IMR-90 (cell line): ENCODE measurements around the gene OSBP2. TPM values are rescaled to one million over a fixed set of nuclear protein-coding genes. Genes with fewer than 3 reads are reported as not detected.

ENCODE experiments used
- ATAC-seq: fragments of 200-7000 bp; cut with Tn5 transposase; 2 replicates; pipeline ENCODE4 v1.9.1; 2020; ENCODE audit warnings: low read depth, mild to moderate bottlenecking, moderate library complexity
- BruUV-seq: library from RNA; stranded (reverse); fragments of 400-500 nt; replicated peaks from 2 replicates; lab custom pipeline; 2021; lab: Mats Ljungman, UMichigan
- CTCF ChIA-PET: fragments of 300-600 bp; formaldehyde crosslinking; extraction: SDS; loops from one replicate; lab custom pipeline; 2021; ENCODE audit warnings: antibody characterized with exemption; lab: Yijun Ruan, JAX
- POLR2A ChIA-PET: fragments of 300-600 bp; sonication (Branson Sonifier 250); formaldehyde crosslinking; loops from one replicate; lab custom pipeline; 2022; ENCODE audit warnings: antibody characterized with exemption; ENCODE audit not compliant: unreplicated experiment; lab: Charles Lee
- DNase-seq: peaks from one replicate; pipeline ENCODE4 v3.0.0; 2013
- H2AFZ ChIP-seq: replicated peaks from 2 replicates; pipeline ENCODE3; 2013; ENCODE audit warnings: low read length, mild to moderate bottlenecking; ENCODE audit not compliant: poor library complexity
- H2AK5ac ChIP-seq: 2 replicates; pipeline ENCODE4 v1.6.1; 2013; ENCODE audit warnings: low read depth, low read length, inconsistent platforms
- H2AK9ac ChIP-seq: replicated peaks from 2 replicates; pipeline ENCODE3; 2013; ENCODE audit warnings: mild to moderate bottlenecking, low read depth, low read length, moderate library complexity; ENCODE audit not compliant: poor library complexity
- H2BK120ac ChIP-seq: 2 replicates; pipeline ENCODE4 v1.6.1; 2013; ENCODE audit warnings: low read depth, low read length, inconsistent platforms
- H2BK15ac ChIP-seq: 3 replicates; pipeline ENCODE4 v1.6.1; 2013; ENCODE audit warnings: low read depth, low read length, inconsistent platforms
- H2BK20ac ChIP-seq: 2 replicates; pipeline ENCODE4 v1.6.1; 2013; ENCODE audit warnings: low read depth, mild to moderate bottlenecking, inconsistent platforms, low read length, moderate library complexity
- H2BK5ac ChIP-seq: 2 replicates; pipeline ENCODE4 v1.6.1; 2013; ENCODE audit warnings: mild to moderate bottlenecking, low read depth, low read length, inconsistent platforms; ENCODE audit not compliant: poor library complexity, severe bottlenecking
- H3K14ac ChIP-seq: replicated peaks from 2 replicates; pipeline ENCODE4 v1.6.1; 2013; ENCODE audit warnings: low read depth, low read length, inconsistent platforms
- H3K18ac ChIP-seq: 2 replicates; pipeline ENCODE4 v1.6.1; 2013; ENCODE audit warnings: low read depth, low read length, control low read depth
- H3K23ac ChIP-seq: 2 replicates; pipeline ENCODE4 v1.6.1; 2013; ENCODE audit warnings: low read depth, low read length, inconsistent platforms
- H3K27ac ChIP-seq: 2 replicates; pipeline ENCODE4 v1.5.1; 2013; ENCODE audit warnings: mild to moderate bottlenecking, control low read depth, low read length; ENCODE audit not compliant: insufficient read depth
- H3K27me3 ChIP-seq: 2 replicates; pipeline ENCODE4 v1.6.1; 2013; ENCODE audit warnings: low read length; ENCODE audit not compliant: control insufficient read depth, insufficient read depth
- H3K36me3 ChIP-seq: 2 replicates; pipeline ENCODE4 v1.6.1; 2013; ENCODE audit warnings: low read length, mixed read lengths; ENCODE audit not compliant: control insufficient read depth, insufficient read depth
- H3K4ac ChIP-seq: 2 replicates; pipeline ENCODE4 v1.6.1; 2013; ENCODE audit warnings: low read depth, low read length, inconsistent platforms
- H3K4me1 ChIP-seq: 2 replicates; pipeline ENCODE4 v1.6.1; 2013; ENCODE audit warnings: low read length, mixed read lengths; ENCODE audit not compliant: control insufficient read depth, insufficient read depth
- H3K4me2 ChIP-seq: 2 replicates; pipeline ENCODE4 v1.6.1; 2013; ENCODE audit warnings: low read depth, mild to moderate bottlenecking, control low read depth, low read length, moderate library complexity
- H3K4me3 ChIP-seq: 2 replicates; pipeline ENCODE4 v1.5.1; 2013; ENCODE audit warnings: low read depth, mild to moderate bottlenecking, control low read depth, low read length, moderate library complexity; ENCODE audit not compliant: insufficient read depth
- H3K56ac ChIP-seq: 2 replicates; pipeline ENCODE4 v1.6.1; 2013; ENCODE audit warnings: low read length, inconsistent platforms; ENCODE audit not compliant: insufficient read depth; ENCODE audit errors: extremely low read depth
- H3K79me1 ChIP-seq, 2 experiments: 2 replicates each; pipeline ENCODE4 v1.6.1; 2013; ENCODE audit warnings: low read length in 2 of 2, inconsistent platforms in 1 of 2, low read depth in 1 of 2
- H3K9ac ChIP-seq: 2 replicates; pipeline ENCODE4 v1.6.1; 2013; ENCODE audit warnings: low read depth, low read length, control low read depth
- H3K9me1 ChIP-seq: 2 replicates; pipeline ENCODE4 v1.6.1; 2013; ENCODE audit warnings: low read length, inconsistent platforms; ENCODE audit not compliant: insufficient read depth
- H3K9me3 ChIP-seq: 2 replicates; pipeline ENCODE4 v1.6.1; 2013; ENCODE audit warnings: low read length; ENCODE audit not compliant: control insufficient read depth, insufficient read depth
- H4K20me1 ChIP-seq: 2 replicates; pipeline ENCODE4 v1.6.1; 2013; ENCODE audit warnings: low read length, inconsistent platforms; ENCODE audit not compliant: insufficient read depth
- H4K5ac ChIP-seq: 2 replicates; pipeline ENCODE4 v1.6.1; 2013; ENCODE audit warnings: mild to moderate bottlenecking, low read depth, low read length, control low read depth
- H4K8ac ChIP-seq, 2 experiments: 2 replicates each; pipeline ENCODE4 v1.6.1; 2013; ENCODE audit warnings: low read depth in 2 of 2, low read length in 2 of 2, control low read depth in 1 of 2, inconsistent platforms in 1 of 2
- H4K91ac ChIP-seq: 2 replicates; pipeline ENCODE4 v1.6.1; 2013; ENCODE audit warnings: low read depth, low read length, inconsistent platforms; ENCODE audit not compliant: insufficient read depth
- BHLHE40 ChIP-seq: fragments of 150-350 bp; IDR thresholded peaks from 2 replicates; pipeline ENCODE4 v1.6.1; 2016; ENCODE audit warnings: mild to moderate bottlenecking, low read depth, low read length
- CEBPB ChIP-seq: IDR thresholded peaks from 2 replicates; pipeline ENCODE4 v1.6.1; 2012; ENCODE audit warnings: low read depth, low read length, improper control_type of control experiment
- CHD1 ChIP-seq: IDR thresholded peaks from 2 replicates; pipeline ENCODE4 v1.6.1; 2012; ENCODE audit warnings: low read depth, low read length, improper control_type of control experiment
- ELK1 ChIP-seq: fragments of 150-350 bp; IDR thresholded peaks from 2 replicates; pipeline ENCODE4 v1.6.1; 2016; ENCODE audit warnings: low read depth, mild to moderate bottlenecking, low read length, moderate library complexity, borderline replicate concordance
- FOS ChIP-seq: fragments of 150-350 bp; IDR thresholded peaks from 2 replicates; pipeline ENCODE4 v1.6.1; 2016; ENCODE audit warnings: low read depth, low read length
- MAFK ChIP-seq: IDR thresholded peaks from 2 replicates; pipeline ENCODE4 v1.6.1; 2012; ENCODE audit warnings: low read depth, low read length, improper control_type of control experiment
- MAZ ChIP-seq: IDR thresholded peaks from 2 replicates; pipeline ENCODE4 v1.6.1; 2012; ENCODE audit warnings: low read depth, mild to moderate bottlenecking, low read length, improper control_type of control experiment, moderate library complexity, borderline replicate concordance
- MXI1 ChIP-seq: IDR thresholded peaks from 2 replicates; pipeline ENCODE4 v1.6.1; 2012; ENCODE audit warnings: low read depth, mild to moderate bottlenecking, low read length, moderate library complexity, borderline replicate concordance
- NFE2L2 ChIP-seq: fragments of 150-350 bp; IDR thresholded peaks from 2 replicates; pipeline ENCODE4 v1.6.1; 2016; ENCODE audit warnings: low read depth, mild to moderate bottlenecking, low read length
- POLR2A ChIP-seq: IDR thresholded peaks from 2 replicates; pipeline ENCODE4 v1.6.1; 2012; ENCODE audit warnings: mild to moderate bottlenecking, low read depth, low read length
- RAD21 ChIP-seq: IDR thresholded peaks from 2 replicates; pipeline ENCODE4 v1.6.1; 2012; ENCODE audit warnings: low read length, improper control_type of control experiment
- RCOR1 ChIP-seq: IDR thresholded peaks from 2 replicates; pipeline ENCODE4 v1.6.1; 2012; ENCODE audit warnings: mild to moderate bottlenecking, low read length, improper control_type of control experiment; ENCODE audit not compliant: insufficient replicate concordance
- RFX5 ChIP-seq: IDR thresholded peaks from 2 replicates; pipeline ENCODE4 v1.8.0; 2012; ENCODE audit warnings: low read depth, mild to moderate bottlenecking, low read length, moderate library complexity
- SMC3 ChIP-seq: fragments of 150-350 bp; IDR thresholded peaks from 2 replicates; pipeline ENCODE4 v1.6.1; 2016; ENCODE audit warnings: low read depth, mild to moderate bottlenecking, antibody characterized with exemption, low read length, moderate library complexity
- WGBS, 2 experiments: methylation state at CpG; one replicate each; pipeline versions ENCODE4 v1.1.5 to v1.1.7; 2013; ENCODE audit warnings: missing lambda C conversion rate in 2 of 2; ENCODE audit not compliant: insufficient read length in 1 of 2; ENCODE audit errors: extremely low coverage in 2 of 2; 5-methylcytosine and 5-hydroxymethylcytosine counted together
- dilution Hi-C: fragments of 300-500 bp; cut with HindIII; formaldehyde crosslinking; loops from one replicate; pipeline ENCODE4 v1.14.3; 2018; ENCODE audit warnings: low sequenced_read_pairs; ENCODE audit not compliant: unreplicated experiment
- in situ Hi-C: fragments of 300-500 bp; cut with MboI; formaldehyde crosslinking; loops from 3 replicates; pipeline ENCODE4 v1.14.3; 2019; ENCODE audit warnings: low sequenced_read_pairs, inconsistent platforms, mixed read lengths
- intact Hi-C: fragments of 100-400 bp; cut with micrococcal nuclease; formaldehyde crosslinking; loops from 2 replicates; pipeline ENCODE4 v1.10.0; 2022
- polyA plus RNA-seq, 3 experiments: library from polyadenylated mRNA; depleted of rRNA; stranded (reverse); fragments of >200 nt; gene quantifications; 2 replicates each; pipeline ENCODE4 v1.2.3, GENCODE V29; 2012; ENCODE audit warnings: low replicate concordance in 1 of 3
- total RNA-seq: library from RNA; depleted of rRNA; stranded (reverse); fragments of >200 nt; gene quantifications from 2 replicates; pipeline ENCODE4 v1.2.3, GENCODE V29; 2012
- TF ChIP-seq, protein P1 (sequence below): fragments of 150-350 bp; IDR thresholded peaks from 2 replicates; pipeline ENCODE4 v1.6.1; 2017; ENCODE audit warnings: mild to moderate bottlenecking, antibody characterized with exemption, low read length, low read depth
- TF ChIP-seq, protein P2 (sequence below): conservative IDR thresholded peaks from 2 replicates; pipeline ENCODE4 v1.5.1; 2012; ENCODE audit warnings: mild to moderate bottlenecking, low read depth, low read length, improper control_type of control experiment

Gene OSBP2
- total and polyA plus RNA-seq, 2 of the 4 experiments (the other 2 are of a cell fraction), result 1.8 to 2.2 TPM

DNA sequence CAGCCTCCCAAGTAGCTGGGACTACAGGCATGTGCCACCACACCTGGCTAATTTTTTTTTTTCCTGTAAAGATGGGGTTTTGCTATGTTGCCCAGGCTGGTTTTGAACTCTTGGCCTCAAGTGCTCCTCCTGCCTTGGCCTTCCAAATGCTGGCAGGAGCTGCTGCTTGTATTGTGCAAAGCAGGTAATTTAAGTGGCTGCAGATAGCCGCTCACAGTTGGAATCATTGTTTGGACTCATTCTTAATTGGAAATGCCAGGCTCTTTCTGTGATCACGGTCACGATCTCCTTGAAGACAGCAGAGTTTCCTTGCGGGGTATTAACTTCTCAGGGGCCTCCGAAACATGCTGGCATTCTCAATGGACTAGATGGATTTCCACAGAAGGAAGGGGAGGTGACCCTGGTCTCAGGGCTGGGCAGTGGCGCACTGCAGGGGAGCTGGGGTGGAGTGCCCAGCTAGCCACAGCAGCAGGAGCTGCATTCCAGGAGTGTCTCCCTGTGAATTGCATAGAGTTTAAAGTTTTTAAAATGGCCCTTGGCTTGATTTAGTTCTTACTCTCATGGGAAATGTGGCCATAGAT lies 137.8 kb downstream of the OSBP2 start:
- no peak overlapping the region for H4K8ac ChIP-seq
- H3K27ac ChIP-seq, result no peak overlapping the region
- no peak overlapping the region for H3K14ac ChIP-seq

More for the DNA sequence above, 137.8 kb downstream of the OSBP2 start:
- Histone ChIP-seq H3K9me1 (peaks cover 9% of the 10 kb centered on the region), H3K56ac (no peak overlapping the region), H3K4me3 (no peak overlapping the region), H2BK20ac (no peak overlapping the region), H3K9me3 (no peaks in the 10 kb centered on the region), H3K36me3 (no peaks in the 10 kb centered on the region), H3K18ac (no peak overlapping the region), H3K4me1 (peaks cover 10% of the 10 kb centered on the region), H3K27me3 (peaks cover 3% of the 10 kb centered on the region), H3K9ac (no peak overlapping the region), H2AFZ (no peak overlapping the region), H2BK120ac (no peak overlapping the region), H3K4me2 (no peak overlapping the region), H4K20me1 (peaks cover 3% of the 10 kb centered on the region; the same call in 1 of the 2 replicates), H2AK9ac (no peak overlapping the region), H4K91ac (no peak overlapping the region), H3K79me1 (no peaks in the 10 kb centered on the region), H3K23ac (no peak overlapping the region), H4K5ac (no peak overlapping the region), H2BK5ac (no peak overlapping the region), H2BK15ac (no peak overlapping the region), H3K4ac (no peak overlapping the region), H2AK5ac (no peak overlapping the region; the same call in 1 of the 2 replicates)
- WGBS, 2 experiments, result 98% methylated on average over 5 of the region's 6 CpGs; no CpG with 5 or more reads in 1 of the 2 experiments
- BruUV-seq, result no TSS peak
- TF ChIP-seq, protein P1, sequence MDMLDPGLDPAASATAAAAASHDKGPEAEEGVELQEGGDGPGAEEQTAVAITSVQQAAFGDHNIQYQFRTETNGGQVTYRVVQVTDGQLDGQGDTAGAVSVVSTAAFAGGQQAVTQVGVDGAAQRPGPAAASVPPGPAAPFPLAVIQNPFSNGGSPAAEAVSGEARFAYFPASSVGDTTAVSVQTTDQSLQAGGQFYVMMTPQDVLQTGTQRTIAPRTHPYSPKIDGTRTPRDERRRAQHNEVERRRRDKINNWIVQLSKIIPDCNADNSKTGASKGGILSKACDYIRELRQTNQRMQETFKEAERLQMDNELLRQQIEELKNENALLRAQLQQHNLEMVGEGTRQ, result no peak
- TF ChIP-seq RAD21, result no peak
- no peak for TF ChIP-seq CHD1
- TF ChIP-seq, protein P2, sequence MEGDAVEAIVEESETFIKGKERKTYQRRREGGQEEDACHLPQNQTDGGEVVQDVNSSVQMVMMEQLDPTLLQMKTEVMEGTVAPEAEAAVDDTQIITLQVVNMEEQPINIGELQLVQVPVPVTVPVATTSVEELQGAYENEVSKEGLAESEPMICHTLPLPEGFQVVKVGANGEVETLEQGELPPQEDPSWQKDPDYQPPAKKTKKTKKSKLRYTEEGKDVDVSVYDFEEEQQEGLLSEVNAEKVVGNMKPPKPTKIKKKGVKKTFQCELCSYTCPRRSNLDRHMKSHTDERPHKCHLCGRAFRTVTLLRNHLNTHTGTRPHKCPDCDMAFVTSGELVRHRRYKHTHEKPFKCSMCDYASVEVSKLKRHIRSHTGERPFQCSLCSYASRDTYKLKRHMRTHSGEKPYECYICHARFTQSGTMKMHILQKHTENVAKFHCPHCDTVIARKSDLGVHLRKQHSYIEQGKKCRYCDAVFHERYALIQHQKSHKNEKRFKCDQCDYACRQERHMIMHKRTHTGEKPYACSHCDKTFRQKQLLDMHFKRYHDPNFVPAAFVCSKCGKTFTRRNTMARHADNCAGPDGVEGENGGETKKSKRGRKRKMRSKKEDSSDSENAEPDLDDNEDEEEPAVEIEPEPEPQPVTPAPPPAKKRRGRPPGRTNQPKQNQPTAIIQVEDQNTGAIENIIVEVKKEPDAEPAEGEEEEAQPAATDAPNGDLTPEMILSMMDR, result no peak
- no peak for TF ChIP-seq MAFK
- no peak for TF ChIP-seq NFE2L2
- no peak for TF ChIP-seq RCOR1
- TF ChIP-seq BHLHE40, result no peak
- TF ChIP-seq MXI1, result no peak
- TF ChIP-seq MAZ, result no peak
- TF ChIP-seq POLR2A, result no peak
- TF ChIP-seq FOS, result no peak
- TF ChIP-seq ELK1, result no peak
- TF ChIP-seq CEBPB, result no peak
- no peak for TF ChIP-seq RFX5
- no peak for TF ChIP-seq SMC3
- dilution Hi-C loops, result no loop called here
- DNase-seq (no peak), ATAC-seq (no peak)
- POLR2A ChIA-PET, result no interaction called here
- in situ Hi-C loops, result no loop called here
- CTCF ChIA-PET, result no interaction called here
- intact Hi-C loops, result no loop called here
